ENCODE results near the gene INHBA.

The INHBA gene

GRCh38 chr7:41710838-41711237 lies 7.9 kb upstream of the INHBA start:
- DNase-seq, result no peak

GRCh38 chr7:41709621-41710020 lies 6.7 kb upstream of the INHBA start:
- no peak for DNase-seq

- no peak for DNase-seq
Measured at GRCh38 chr7:41708581-41709358, 5.9 kb upstream of the INHBA start.

- no peak for DNase-seq
Measured at GRCh38 chr7:41706228-41706930, 3.5 kb upstream of the INHBA start.

GRCh38 chr7:41705109-41705901 lies 2.4 kb upstream of the INHBA start:
- DNase-seq, result no peak

- no peak for DNase-seq
Measured at GRCh38 chr7:41701068-41701941, 1.6 kb downstream of the INHBA start.

- DNase-seq, result no peak
Measured at GRCh38 chr7:41700044-41700471, 2.8 kb downstream of the INHBA start.

- no peak for DNase-seq
Measured at GRCh38 chr7:41699516-41699915, 3.4 kb downstream of the INHBA start.

- DNase-seq, result no peak
Measured at GRCh38 chr7:41698726-41699125, 4.2 kb downstream of the INHBA start.

- DNase-seq, result no peak
Measured at GRCh38 chr7:41698114-41698513, 4.8 kb downstream of the INHBA start.

GRCh38 chr7:41696323-41696916 lies 6.5 kb downstream of the INHBA start:
- no peak for DNase-seq

- no peak for DNase-seq
Measured at GRCh38 chr7:41695661-41696322, 7.1 kb downstream of the INHBA start.

- no peak for DNase-seq
Measured at GRCh38 chr7:41694495-41694894, 8.4 kb downstream of the INHBA start.

GRCh38 chr7:41693150-41693997 lies 9.5 kb downstream of the INHBA start:
- no peak for DNase-seq

- no peak for DNase-seq
Measured at GRCh38 chr7:41692251-41692650, 10.6 kb downstream of the INHBA start.

GRCh38 chr7:41691286-41692190 lies 11.4 kb downstream of the INHBA start:
- DNase-seq, result no peak

GRCh38 chr7:41689815-41690214 lies 13.1 kb downstream of the INHBA start:
- DNase-seq, result no peak

GRCh38 chr7:41688906-41689305 lies 14.0 kb downstream of the INHBA start:
- DNase-seq, result no peak

GRCh38 chr7:41688012-41688625 lies 14.8 kb downstream of the INHBA start:
- DNase-seq, result no peak
